Subcutaneous abdominal adipose tissue (tissue), 5 donors: ENCODE data around the gene BLTP3A.
"Not testable (repeated sequence)": the region's sequence is repeated elsewhere in the genome, so short reads cannot be mapped to it uniquely, and the experiment has no call there.

ENCODE experiments used
- H3K27ac ChIP-seq: one replicate; pipeline ENCODE4 v1.7.0; 2013; ENCODE audit warnings: low read depth, mild to moderate bottlenecking, inconsistent platforms, low read length, moderate library complexity
- H3K27me3 ChIP-seq, 5 donors: one replicate each; pipeline ENCODE4 v1.7.0; 2013; ENCODE audit warnings: low read length in 5 of 5, inconsistent platforms in 1 of 5; ENCODE audit not compliant: control insufficient read depth in 5 of 5, insufficient read depth in 4 of 5
- H3K36me3 ChIP-seq, 5 donors: one replicate each; pipeline ENCODE4 v1.7.0; 2013; ENCODE audit warnings: low read length in 5 of 5; ENCODE audit not compliant: control insufficient read depth in 5 of 5, insufficient read depth in 5 of 5
- H3K4me1 ChIP-seq, 5 donors: one replicate each; pipeline ENCODE4 v1.7.0; 2013; ENCODE audit warnings: low read length in 5 of 5, mild to moderate bottlenecking in 3 of 5, moderate library complexity in 1 of 5; ENCODE audit not compliant: control insufficient read depth in 5 of 5, insufficient read depth in 5 of 5
- H3K4me3 ChIP-seq, 5 donors: one replicate each; pipeline ENCODE4 v1.7.0; 2013; ENCODE audit warnings: low read length in 5 of 5, low read depth in 1 of 5
- H3K9ac ChIP-seq, 5 donors: one replicate each; pipeline ENCODE4 v1.7.0; 2013; ENCODE audit warnings: low read length in 5 of 5, mild to moderate bottlenecking in 4 of 5, moderate library complexity in 3 of 5
- H3K9me3 ChIP-seq, 5 donors: one replicate each; pipeline ENCODE4 v1.7.0; 2013; ENCODE audit warnings: low read length in 5 of 5; ENCODE audit not compliant: control insufficient read depth in 5 of 5
- donor health status: healthy.
- donor health status: healthy.
- donor health status: healthy.
- donor health status: healthy.
- donor health status: healthy.

BLTP3A gene

GRCh38 chr6:34791701-34792604 is at the start of gene BLTP3A:
Gene BLTP3A (plus strand): TSS chr6:34792083. CDS start chr6:34792251, 168 bp downstream.
- H3K36me3 ChIP-seq, result no peaks in the 10 kb centered on the region
- H3K27me3 ChIP-seq, result no peaks in the 10 kb centered on the region
- no peaks in the 10 kb centered on the region for H3K9me3 ChIP-seq
- peak within 1 kb of the TSS; percentile 76 to 97 (median 92) for H3K4me3 ChIP-seq
- H3K27ac ChIP-seq, result peak within 1 kb of the TSS; percentile 99
- H3K4me1 ChIP-seq, result peaks cover 6 to 38% (median 27%) of the 10 kb centered on the region in 5 donors
- peak within 1 kb of the TSS; percentile 94 to 100 (median 97) for H3K9ac ChIP-seq

- H3K4me3 ChIP-seq, result no peak overlapping the region
- no peaks in the 10 kb centered on the region for H3K27me3 ChIP-seq
- H3K27ac ChIP-seq, result no peak overlapping the region
- H3K9ac ChIP-seq, result no peak overlapping the region
- H3K36me3 ChIP-seq, result no peaks in the 10 kb centered on the region
- no peaks in the 10 kb centered on the region for H3K4me1 ChIP-seq
- H3K9me3 ChIP-seq, result no peaks in the 10 kb centered on the region
Measured at GRCh38 chr6:34742094-34742493, 49.8 kb upstream of the BLTP3A start.

GRCh38 chr6:34743625-34744293 is 48.1 kb upstream of the BLTP3A start:
- Histone ChIP-seq H3K9me3 (no peaks in the 10 kb centered on the region), H3K4me1 (no peaks in the 10 kb centered on the region), H3K9ac (no peak overlapping the region), H3K27me3 (no peaks in the 10 kb centered on the region), H3K4me3 (no peak overlapping the region), H3K36me3 (no peaks in the 10 kb centered on the region), H3K27ac (no peak overlapping the region)

- not testable (repeated sequence) for H3K4me3 ChIP-seq, H3K4me1 ChIP-seq, H3K9ac ChIP-seq, H3K36me3 ChIP-seq, H3K9me3 ChIP-seq, H3K27ac ChIP-seq, H3K27me3 ChIP-seq
Measured at GRCh38 chr6:34744294-34744647, 47.6 kb upstream of the BLTP3A start.

- Histone ChIP-seq H3K9ac (no peak overlapping the region), H3K4me3 (no peak overlapping the region), H3K9me3 (no peaks in the 10 kb centered on the region), H3K4me1 (no peaks in the 10 kb centered on the region), H3K27me3 (no peaks in the 10 kb centered on the region), H3K36me3 (no peaks in the 10 kb centered on the region), H3K27ac (no peak overlapping the region)
Measured at GRCh38 chr6:34745277-34746103, 46.4 kb upstream of the BLTP3A start.

- Histone ChIP-seq H3K4me3 (no peak overlapping the region), H3K4me1 (no peaks in the 10 kb centered on the region), H3K9ac (no peak overlapping the region), H3K9me3 (no peaks in the 10 kb centered on the region), H3K27ac (no peak overlapping the region), H3K27me3 (no peaks in the 10 kb centered on the region), H3K36me3 (no peaks in the 10 kb centered on the region)
Measured at GRCh38 chr6:34746104-34746846, 45.6 kb upstream of the BLTP3A start.

GRCh38 chr6:34748757-34749156 is 43.1 kb upstream of the BLTP3A start:
- no peak overlapping the region for H3K9ac ChIP-seq
- no peaks in the 10 kb centered on the region for H3K9me3 ChIP-seq
- H3K4me3 ChIP-seq, result no peak overlapping the region
- no peaks in the 10 kb centered on the region for H3K36me3 ChIP-seq
- no peaks in the 10 kb centered on the region for H3K27me3 ChIP-seq
- H3K27ac ChIP-seq, result no peak overlapping the region
- H3K4me1 ChIP-seq, result peaks cover 0 to 3% (median 0%) of the 10 kb centered on the region in 5 donors

- H3K9ac ChIP-seq, result peak overlapping the region in 3 of 5 donors; percentile 87 to 96 (median 96)
- not testable (repeated sequence) for H3K9me3 ChIP-seq, H3K27me3 ChIP-seq, H3K36me3 ChIP-seq
- H3K4me1 ChIP-seq, result peaks cover 0 to 20% (median 12%) of the 10 kb centered on the region in 5 donors
- H3K27ac ChIP-seq, result peak overlapping the region; percentile 97
- H3K4me3 ChIP-seq, result peak overlapping the region; percentile 90 to 99 (median 93)
Measured at GRCh38 chr6:34756513-34756856, 35.4 kb upstream of the BLTP3A start.

GRCh38 chr6:34757687-34758274 is 34.1 kb upstream of the BLTP3A start:
- H3K9me3 ChIP-seq, result no peaks in the 10 kb centered on the region

More at GRCh38 chr6:34757687-34758274, 34.1 kb upstream of the BLTP3A start:
- Histone ChIP-seq H3K9ac (peak overlapping the region; percentile 79 to 96 (median 95)), H3K4me1 (peaks cover 0 to 19% (median 12%) of the 10 kb centered on the region in 5 donors), H3K27me3 (no peaks in the 10 kb centered on the region), H3K27ac (peak overlapping the region; percentile 97), H3K4me3 (peak overlapping the region; percentile 90 to 99 (median 93)), H3K36me3 (peaks cover 5 to 17% (median 9%) of the 10 kb centered on the region in 5 donors)
